Keratinocyte (primary cell): ENCODE data around the gene XYLT2. TPM values are rescaled to one million over a fixed set of nuclear protein-coding genes. Genes with fewer than 3 reads are reported as not detected.
"Not testable (repeated sequence)": the region's sequence is repeated elsewhere in the genome, so short reads cannot be mapped to it uniquely, and the experiment has no call there.

Experiments used
- DNase-seq: peaks from one replicate; pipeline ENCODE4 v3.0.0-alpha.2; 2011; ENCODE audit warnings: low read depth, missing footprints, low spot score
- FAIRE-seq: peaks from 2 replicates; lab custom pipeline; 2011; peaks lifted over from hg19 to GRCh38; lab: Jason Lieb, UNC
- H2AFZ ChIP-seq: 2 replicates; pipeline ENCODE4 v1.6.0; 2012; ENCODE audit warnings: low read length, control low read depth, inconsistent platforms; ENCODE audit not compliant: control insufficient read depth
- H3K27ac ChIP-seq: 2 replicates; pipeline ENCODE4 v1.5.1; 2011; ENCODE audit warnings: low read length; ENCODE audit not compliant: control insufficient read depth, insufficient read depth
- H3K27me3 ChIP-seq: 3 replicates; pipeline ENCODE4 v1.6.0; 2011; ENCODE audit warnings: low read length; ENCODE audit not compliant: control insufficient read depth, insufficient read depth; ENCODE audit errors: extremely low read depth
- H3K36me3 ChIP-seq, 2 experiments: 2 replicates in 1 of 2; 3 replicates in 1 of 2; pipeline ENCODE4 v1.5.1; 2011; ENCODE audit warnings: low read length in 2 of 2, mild to moderate bottlenecking in 1 of 2; ENCODE audit not compliant: control insufficient read depth in 2 of 2, insufficient read depth in 2 of 2; ENCODE audit errors: extremely low read depth in 1 of 2
- H3K4me1 ChIP-seq: 3 replicates; pipeline ENCODE4 v1.5.1; 2011; ENCODE audit warnings: low read length; ENCODE audit not compliant: control insufficient read depth, insufficient read depth; ENCODE audit errors: extremely low read depth
- H3K4me2 ChIP-seq: 3 replicates; pipeline ENCODE4 v1.6.0; 2011; ENCODE audit warnings: low read depth, low read length; ENCODE audit not compliant: control insufficient read depth, insufficient read depth; ENCODE audit errors: extremely low read depth
- H3K4me3 ChIP-seq, 3 experiments: fragments of 200-600 bp in 1 of 3; sonication (generic) in 1 of 3; 2 replicates in 2 of 3; 3 replicates in 1 of 3; pipeline ENCODE4 v1.5.1; 2011 to 2016; ENCODE audit warnings: low read length in 3 of 3, mild to moderate bottlenecking in 3 of 3, control low read depth in 2 of 3, inconsistent platforms in 1 of 3, low read depth in 1 of 3, mixed read lengths in 1 of 3, mixed run types in 1 of 3, moderate library complexity in 1 of 3; ENCODE audit not compliant: control insufficient read depth in 2 of 3, insufficient read depth in 2 of 3; ENCODE audit errors: extremely low read depth in 1 of 3
- H3K79me2 ChIP-seq: 2 replicates; pipeline ENCODE4 v1.6.0; 2012; ENCODE audit warnings: low read length; ENCODE audit not compliant: control insufficient read depth, insufficient read depth
- H3K9ac ChIP-seq: 3 replicates; pipeline ENCODE4 v1.6.0; 2011; ENCODE audit warnings: low read length; ENCODE audit not compliant: control insufficient read depth, insufficient read depth; ENCODE audit errors: extremely low read depth
- H3K9me1 ChIP-seq: 3 replicates; pipeline ENCODE4 v1.6.0; 2011; ENCODE audit warnings: low read length; ENCODE audit not compliant: control insufficient read depth, insufficient read depth; ENCODE audit errors: extremely low read depth
- H3K9me3 ChIP-seq: 2 replicates; pipeline ENCODE4 v1.5.1; 2012; ENCODE audit warnings: low read depth, low read length; ENCODE audit not compliant: control insufficient read depth
- H4K20me1 ChIP-seq: 3 replicates; pipeline ENCODE4 v1.6.0; 2011; ENCODE audit warnings: low read length; ENCODE audit not compliant: control insufficient read depth, insufficient read depth; ENCODE audit errors: extremely low read depth
- EZH2 ChIP-seq: IDR thresholded peaks from one replicate; pipeline ENCODE4 v1.6.1; 2012; ENCODE audit warnings: inconsistent platforms, mild to moderate bottlenecking, low read length, moderate library complexity
- dilution Hi-C: fragments of 300-500 bp; cut with MboI; formaldehyde crosslinking; loops from one replicate; pipeline ENCODE4 v1.7.0; 2020; ENCODE audit warnings: low sequenced_read_pairs; ENCODE audit not compliant: extremely low pct_ligation_motif_present
- polyA plus RNA-seq, 5 experiments: library from polyadenylated mRNA; depleted of rRNA in 3 of 5; stranded (reverse) in 3 of 5; stranded (forward) in 1 of 5; unstranded in 1 of 5; fragments of >200 nt; gene quantifications; 1 replicate in 1 of 5; 2 replicates in 3 of 5; 3 replicates in 1 of 5; pipeline versions ENCODE4 v1.2.1 to v1.2.3, GENCODE V29; 2011 to 2012; ENCODE audit warnings: missing spikeins in 2 of 5, low read depth in 1 of 5, low replicate concordance in 1 of 5
- TF ChIP-seq, protein P1 (sequence below), 3 experiments: IDR thresholded peaks in 1 of 3; conservative IDR thresholded peaks in 1 of 3; optimal IDR thresholded peaks in 1 of 3; 2 replicates in 2 of 3; 3 replicates in 1 of 3; pipeline versions ENCODE3 to v1.5.1; 2011; ENCODE audit warnings: low read length in 3 of 3, mild to moderate bottlenecking in 3 of 3, moderate library complexity in 2 of 3, control low read depth in 1 of 3, inconsistent platforms in 1 of 3; ENCODE audit not compliant: insufficient read depth in 2 of 3; ENCODE audit errors: extremely low read depth in 1 of 3

XYLT2 gene
- polyA plus RNA-seq, 1 donor (not counting 4 experiments of a cell fraction or from before 2014, with no cell fraction given) = 15.3 TPM

- no peak for TF ChIP-seq EZH2
- TF ChIP-seq, protein P1, sequence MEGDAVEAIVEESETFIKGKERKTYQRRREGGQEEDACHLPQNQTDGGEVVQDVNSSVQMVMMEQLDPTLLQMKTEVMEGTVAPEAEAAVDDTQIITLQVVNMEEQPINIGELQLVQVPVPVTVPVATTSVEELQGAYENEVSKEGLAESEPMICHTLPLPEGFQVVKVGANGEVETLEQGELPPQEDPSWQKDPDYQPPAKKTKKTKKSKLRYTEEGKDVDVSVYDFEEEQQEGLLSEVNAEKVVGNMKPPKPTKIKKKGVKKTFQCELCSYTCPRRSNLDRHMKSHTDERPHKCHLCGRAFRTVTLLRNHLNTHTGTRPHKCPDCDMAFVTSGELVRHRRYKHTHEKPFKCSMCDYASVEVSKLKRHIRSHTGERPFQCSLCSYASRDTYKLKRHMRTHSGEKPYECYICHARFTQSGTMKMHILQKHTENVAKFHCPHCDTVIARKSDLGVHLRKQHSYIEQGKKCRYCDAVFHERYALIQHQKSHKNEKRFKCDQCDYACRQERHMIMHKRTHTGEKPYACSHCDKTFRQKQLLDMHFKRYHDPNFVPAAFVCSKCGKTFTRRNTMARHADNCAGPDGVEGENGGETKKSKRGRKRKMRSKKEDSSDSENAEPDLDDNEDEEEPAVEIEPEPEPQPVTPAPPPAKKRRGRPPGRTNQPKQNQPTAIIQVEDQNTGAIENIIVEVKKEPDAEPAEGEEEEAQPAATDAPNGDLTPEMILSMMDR (optimal IDR thresholded peaks at IDR 0.05 in 1 of 3, IDR thresholded peaks at IDR 0.05 in 1 of 3, conservative IDR thresholded peaks at IDR 0.05 in 1 of 3; ENCODE audit: extremely low read depth in 1 of 3, insufficient read depth in 2 of 3, low read length in 3 of 3) = no peak
- FAIRE-seq = no peak
- no peaks in the 10 kb centered on the region for H3K4me1 ChIP-seq
These were observed 47.9 kb upstream of the XYLT2 start for GRCh38 chr17:50298018-50298417.

GRCh38 chr17:50299776-50300175 lies 46.1 kb upstream of the XYLT2 start:
- no peaks in the 10 kb centered on the region for H3K79me2 ChIP-seq
- FAIRE-seq (no peak), DNase-seq (no peak)
- H3K9me1 ChIP-seq = no peaks in the 10 kb centered on the region
- H3K4me3 ChIP-seq = no peak overlapping the region
- no peaks in the 10 kb centered on the region for H3K36me3 ChIP-seq
- H3K4me2 ChIP-seq = no peak overlapping the region
- H3K9ac ChIP-seq = no peak overlapping the region
- no peak overlapping the region for H2AFZ ChIP-seq
- TF ChIP-seq, protein P1 (optimal IDR thresholded peaks at IDR 0.05 in 1 of 3, IDR thresholded peaks at IDR 0.05 in 1 of 3, conservative IDR thresholded peaks at IDR 0.05 in 1 of 3; ENCODE audit: extremely low read depth in 1 of 3, insufficient read depth in 2 of 3, low read length in 3 of 3) = no peak
- no peak for TF ChIP-seq EZH2
- dilution Hi-C loops = no loop called here
- H3K9me3 ChIP-seq = no peaks in the 10 kb centered on the region
- no peak overlapping the region for H3K27ac ChIP-seq
- no peaks in the 10 kb centered on the region for H3K27me3 ChIP-seq
- no peaks in the 10 kb centered on the region for H3K4me1 ChIP-seq
- no peaks in the 10 kb centered on the region for H4K20me1 ChIP-seq

More at GRCh38 chr17:50298018-50298417, 47.9 kb upstream of the XYLT2 start:
- Histone ChIP-seq H3K4me3 (no peak overlapping the region), H3K27ac (no peak overlapping the region), H2AFZ (no peak overlapping the region), H3K27me3 (no peaks in the 10 kb centered on the region), H3K4me2 (no peak overlapping the region), H3K79me2 (no peaks in the 10 kb centered on the region), H3K9me3 (no peaks in the 10 kb centered on the region), H3K9me1 (no peaks in the 10 kb centered on the region), H4K20me1 (no peaks in the 10 kb centered on the region), H3K9ac (no peak overlapping the region), H3K36me3 (no peaks in the 10 kb centered on the region)
- DNase-seq = no peak
- dilution Hi-C loops = no loop called here

DNA sequence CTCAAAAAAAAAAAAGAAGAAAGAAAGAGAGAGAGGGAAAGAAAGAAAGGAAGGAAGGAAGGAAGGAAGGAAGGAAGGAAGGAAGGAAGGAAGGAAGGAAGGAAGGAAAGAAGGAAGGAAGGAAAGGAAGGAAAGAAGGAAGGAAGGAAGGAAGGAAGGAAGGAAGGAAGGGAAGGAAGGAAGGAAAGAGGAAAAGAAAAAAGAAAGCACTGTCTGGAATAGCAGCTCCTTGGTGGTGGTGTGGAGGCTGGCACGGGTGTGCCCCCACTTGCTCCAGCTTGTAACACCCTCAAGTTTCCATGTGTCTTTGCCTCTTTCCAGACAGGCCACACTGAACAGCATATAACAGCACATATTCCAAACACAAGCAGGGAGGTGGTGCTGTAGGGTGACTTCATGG lies 45.1 kb upstream of the XYLT2 start:
- H3K4me1 ChIP-seq, H3K79me2 ChIP-seq, H3K4me3 ChIP-seq, H3K4me2 ChIP-seq, DNase-seq, FAIRE-seq, H3K27me3 ChIP-seq, H3K9ac ChIP-seq, H3K27ac ChIP-seq, H2AFZ ChIP-seq, H3K9me3 ChIP-seq, H3K36me3 ChIP-seq, H4K20me1 ChIP-seq, H3K9me1 ChIP-seq, dilution Hi-C loops: not testable (repeated sequence)
